ENCODE data around the gene CD1B.
"Not testable (repeated sequence)": the region's sequence is repeated elsewhere in the genome, so short reads cannot be mapped to it uniquely, and the experiment has no call there.

Gene CD1B

DNA sequence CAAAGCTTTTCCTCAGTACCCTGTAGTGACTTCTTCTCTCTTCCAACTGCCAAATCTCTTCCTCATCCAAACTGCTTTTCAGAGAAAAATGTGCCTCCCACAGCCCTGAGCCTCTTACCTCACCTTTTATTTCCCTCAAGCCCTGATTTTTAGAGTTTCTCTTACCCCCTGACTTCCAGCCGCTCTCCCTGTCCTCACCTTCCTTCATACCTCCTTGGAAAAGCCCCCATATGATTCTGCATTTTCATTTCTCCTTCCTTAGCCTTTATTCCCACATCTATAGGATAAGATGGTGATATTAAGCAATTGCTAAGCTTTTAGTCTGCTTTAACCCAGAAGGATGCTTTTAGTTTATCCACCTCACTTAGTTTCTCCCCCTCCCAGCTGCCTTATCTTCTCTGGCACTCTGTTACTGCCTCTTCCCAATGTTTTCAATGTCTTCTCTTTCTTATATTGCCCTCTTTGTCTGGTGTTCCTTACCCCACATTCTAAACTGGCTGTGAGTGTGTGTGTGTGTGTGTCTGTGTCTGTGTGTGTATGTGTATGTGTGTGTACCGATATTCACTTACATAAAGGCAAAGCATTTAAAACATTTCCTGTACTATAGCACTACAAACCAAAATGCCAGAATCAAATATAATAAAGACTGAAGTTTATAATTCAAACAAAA lies at the start of gene CD1B:
CD1B (minus strand) TSS at position 51 of the 670 bp plus-strand sequence. CDS start 108 bp downstream, outside the sequence.
- no peak for DNase-seq

DNA sequence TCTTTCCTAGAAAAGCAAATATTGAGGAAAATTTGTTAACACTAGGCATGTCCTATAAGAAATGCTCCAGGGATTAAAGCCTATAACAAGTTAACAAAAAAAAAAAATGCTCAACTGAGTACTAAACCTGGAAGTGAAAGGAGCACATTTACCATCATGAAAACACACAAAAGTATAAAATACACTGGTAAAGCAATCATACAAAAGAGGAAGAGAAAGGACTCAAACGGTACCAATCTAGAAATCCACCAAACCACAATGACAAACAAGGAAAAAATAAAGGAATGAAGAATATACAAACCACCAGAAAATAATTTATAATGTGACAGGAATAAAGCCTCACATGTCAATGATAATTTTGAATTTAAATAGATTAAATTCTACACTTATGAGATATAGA lies 43.5 kb upstream of the CD1B start:
- no peak for DNase-seq

DNA sequence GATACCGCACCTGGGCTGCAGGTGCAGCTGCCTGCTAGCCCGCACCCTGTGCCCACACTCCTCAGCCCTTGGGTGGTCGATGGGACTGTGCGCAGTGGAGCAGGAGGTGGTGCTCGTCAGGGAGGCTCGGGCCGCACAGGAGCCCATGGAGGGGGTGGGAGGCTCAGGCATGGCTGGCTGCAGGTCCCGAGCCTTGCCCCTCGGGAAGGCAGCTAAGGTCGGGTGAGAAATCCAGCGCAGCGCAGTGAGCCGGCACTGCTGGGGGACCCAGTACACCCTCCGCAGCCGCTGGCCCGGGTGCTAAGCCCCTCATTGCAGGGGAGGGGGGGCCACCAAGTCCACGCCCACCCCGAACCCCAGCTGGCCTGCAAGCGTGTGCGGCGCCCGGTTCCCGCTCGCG lies 42.8 kb upstream of the CD1B start:
- not testable (repeated sequence) for DNase-seq

DNA sequence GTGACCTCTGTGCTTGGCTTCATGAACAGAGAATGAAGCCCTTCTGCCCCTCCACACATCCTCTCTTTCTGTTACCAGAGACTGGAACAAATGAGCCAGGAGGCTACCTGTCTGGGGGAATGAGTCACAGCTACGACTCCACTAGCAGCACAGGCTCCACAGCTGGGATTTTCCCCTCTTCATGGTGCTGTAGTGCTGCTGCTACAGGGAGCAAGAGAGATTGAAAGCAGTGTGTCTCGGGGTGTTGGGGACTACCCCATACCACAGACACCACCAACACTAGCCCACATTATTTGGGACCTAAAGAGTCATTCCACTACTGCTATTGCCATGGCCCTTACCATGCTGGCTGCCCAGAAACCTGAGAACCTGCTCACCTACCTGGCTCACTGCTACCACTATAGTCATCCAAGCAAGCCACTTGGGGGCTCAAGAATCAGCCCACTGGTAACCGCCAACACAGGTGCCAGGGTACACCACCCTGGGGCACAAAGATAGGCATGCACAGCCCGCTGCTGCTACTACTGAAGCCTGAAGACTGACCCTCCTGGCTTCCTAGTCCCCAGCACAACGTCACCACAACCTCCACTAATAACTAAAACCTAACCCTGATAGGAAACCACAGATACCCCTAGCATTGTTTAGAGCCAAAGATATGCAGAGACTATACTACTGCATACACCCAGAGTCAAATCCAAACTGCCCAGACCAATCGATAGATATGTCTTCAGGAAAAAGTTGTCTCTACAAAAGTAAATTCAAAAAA lies 40.0 kb upstream of the CD1B start:
- no peak for DNase-seq

DNA sequence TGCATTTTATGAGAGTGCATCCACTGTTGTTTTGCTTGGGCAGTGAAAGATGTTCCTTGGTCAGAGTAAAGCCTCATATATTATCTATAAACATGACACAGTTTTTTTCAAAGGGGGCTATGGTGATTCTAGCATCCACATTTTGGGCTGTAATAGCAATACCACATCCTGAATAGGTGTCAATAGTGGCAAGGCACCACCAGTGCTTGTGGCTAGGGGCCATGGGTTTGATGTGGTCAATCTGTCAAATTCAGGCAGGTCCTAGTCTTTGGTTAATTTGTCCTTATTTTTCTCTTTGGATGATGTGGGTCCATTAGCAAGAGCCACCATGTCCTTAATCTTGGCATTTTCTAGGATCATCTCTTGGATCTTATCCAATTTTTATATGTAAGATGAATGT lies 35.5 kb upstream of the CD1B start:
- DNase-seq: no peak

DNA sequence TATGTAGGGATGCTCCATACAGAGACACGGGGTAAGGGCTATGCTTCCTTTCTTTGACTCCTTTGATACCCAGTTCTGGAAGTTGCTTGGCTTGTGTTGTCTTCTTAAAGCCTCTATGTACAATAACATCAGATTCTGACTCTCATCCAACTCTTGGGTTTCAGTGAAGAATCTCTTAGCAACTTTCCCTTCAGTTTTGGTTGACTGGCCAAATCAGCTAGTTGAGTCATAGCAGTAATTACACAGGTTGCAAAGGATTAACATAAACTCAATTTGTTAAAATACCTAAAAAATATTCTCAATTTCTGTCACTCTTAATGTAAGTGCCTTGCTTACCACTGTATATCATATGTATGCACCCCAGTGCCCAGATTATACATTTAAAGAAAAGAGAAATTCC lies 31.6 kb upstream of the CD1B start:
- DNase-seq: no peak

DNA sequence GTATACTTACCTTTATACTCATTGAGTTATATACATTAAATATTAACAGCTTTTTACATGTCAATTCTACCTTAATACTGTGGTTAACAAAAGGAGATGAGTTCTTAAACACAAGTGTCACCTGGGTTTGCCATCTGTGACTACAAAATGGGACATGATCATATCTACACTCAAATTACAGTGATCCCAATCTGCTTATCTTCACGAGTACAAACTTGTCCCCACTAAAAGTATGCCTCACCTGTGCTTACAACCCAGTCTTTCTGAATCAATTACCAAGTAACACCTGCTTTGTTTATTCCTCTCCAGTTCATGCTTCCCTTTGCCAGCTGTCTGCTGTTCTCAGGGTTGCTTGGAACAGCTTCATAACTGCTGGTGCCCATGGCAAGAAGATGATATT lies 31.2 kb upstream of the CD1B start:
- no peak for DNase-seq

DNA sequence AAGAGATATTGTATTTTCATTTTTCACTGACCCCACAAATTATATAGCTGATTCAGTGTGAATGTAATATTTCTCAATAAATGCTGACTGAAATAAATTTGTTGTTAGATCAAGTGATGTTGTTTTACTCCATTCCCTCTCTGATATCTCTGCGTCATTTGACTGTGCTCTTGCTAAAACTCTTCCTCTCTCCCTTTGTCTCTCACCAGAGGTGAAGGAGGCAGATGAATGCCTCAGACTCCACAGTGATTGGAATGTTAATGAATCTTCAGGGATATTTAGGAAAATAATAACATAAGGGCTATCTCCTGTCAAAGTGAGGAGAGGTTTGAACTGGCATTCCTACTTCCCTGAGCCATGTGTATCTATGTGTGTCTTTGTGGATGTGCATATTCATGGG lies 26.1 kb upstream of the CD1B start:
- DNase-seq: no peak

DNA sequence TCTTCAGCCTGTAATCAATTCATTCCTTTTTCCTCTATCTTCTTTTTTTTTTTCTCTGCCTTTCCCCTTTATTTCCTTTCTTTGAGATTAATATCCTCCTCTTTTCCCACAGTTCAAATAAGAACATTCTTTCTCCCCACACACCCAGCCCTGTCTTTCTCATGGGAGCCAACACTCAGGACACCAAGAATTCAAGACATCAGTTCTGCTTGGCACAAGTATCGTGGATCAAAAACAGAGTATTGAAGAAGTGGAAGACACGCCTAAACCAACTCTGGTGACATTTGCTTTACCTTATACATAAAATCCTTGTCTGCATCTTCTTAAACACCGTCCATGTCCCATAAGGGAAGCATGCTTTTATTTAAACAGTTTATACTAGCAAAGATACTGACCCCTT lies 25.3 kb upstream of the CD1B start:
- no peak for DNase-seq

DNA sequence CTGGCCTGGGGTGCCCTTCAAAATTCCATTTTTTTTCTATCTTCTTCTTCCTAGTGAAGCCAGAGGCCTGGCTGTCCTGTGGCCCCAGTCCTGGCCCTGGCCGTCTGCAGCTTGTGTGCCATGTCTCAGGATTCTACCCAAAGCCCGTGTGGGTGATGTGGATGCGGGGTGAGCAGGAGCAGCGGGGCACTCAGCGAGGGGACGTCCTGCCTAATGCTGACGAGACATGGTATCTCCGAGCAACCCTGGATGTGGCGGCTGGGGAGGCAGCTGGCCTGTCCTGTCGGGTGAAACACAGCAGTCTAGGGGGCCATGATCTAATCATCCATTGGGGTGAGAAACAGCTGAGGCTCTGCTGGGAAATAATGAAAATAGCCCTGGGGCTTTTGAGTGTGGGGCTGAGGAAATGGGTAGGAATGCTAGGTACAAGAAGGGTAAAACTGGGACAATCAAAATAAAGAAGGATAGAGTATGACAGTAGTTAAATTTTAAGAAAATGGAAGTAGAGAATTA lies 24.5 kb upstream of the CD1B start:
- no peak for DNase-seq

DNA sequence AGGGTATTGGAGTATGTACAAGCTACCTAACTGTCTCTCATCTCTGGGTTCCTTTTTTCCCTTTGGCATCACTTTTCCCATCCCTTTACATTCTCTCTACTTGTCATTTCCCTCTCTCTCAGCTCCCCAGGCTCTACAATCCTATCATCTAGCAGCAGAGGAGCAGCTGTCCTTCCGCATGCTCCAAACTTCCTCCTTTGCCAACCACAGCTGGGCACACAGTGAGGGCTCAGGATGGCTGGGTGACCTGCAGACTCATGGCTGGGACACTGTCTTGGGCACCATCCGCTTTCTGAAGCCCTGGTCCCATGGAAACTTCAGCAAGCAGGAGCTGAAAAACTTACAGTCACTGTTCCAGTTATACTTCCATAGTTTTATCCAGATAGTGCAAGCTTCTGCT lies 22.9 kb upstream of the CD1B start:
- DNase-seq: no peak

DNA sequence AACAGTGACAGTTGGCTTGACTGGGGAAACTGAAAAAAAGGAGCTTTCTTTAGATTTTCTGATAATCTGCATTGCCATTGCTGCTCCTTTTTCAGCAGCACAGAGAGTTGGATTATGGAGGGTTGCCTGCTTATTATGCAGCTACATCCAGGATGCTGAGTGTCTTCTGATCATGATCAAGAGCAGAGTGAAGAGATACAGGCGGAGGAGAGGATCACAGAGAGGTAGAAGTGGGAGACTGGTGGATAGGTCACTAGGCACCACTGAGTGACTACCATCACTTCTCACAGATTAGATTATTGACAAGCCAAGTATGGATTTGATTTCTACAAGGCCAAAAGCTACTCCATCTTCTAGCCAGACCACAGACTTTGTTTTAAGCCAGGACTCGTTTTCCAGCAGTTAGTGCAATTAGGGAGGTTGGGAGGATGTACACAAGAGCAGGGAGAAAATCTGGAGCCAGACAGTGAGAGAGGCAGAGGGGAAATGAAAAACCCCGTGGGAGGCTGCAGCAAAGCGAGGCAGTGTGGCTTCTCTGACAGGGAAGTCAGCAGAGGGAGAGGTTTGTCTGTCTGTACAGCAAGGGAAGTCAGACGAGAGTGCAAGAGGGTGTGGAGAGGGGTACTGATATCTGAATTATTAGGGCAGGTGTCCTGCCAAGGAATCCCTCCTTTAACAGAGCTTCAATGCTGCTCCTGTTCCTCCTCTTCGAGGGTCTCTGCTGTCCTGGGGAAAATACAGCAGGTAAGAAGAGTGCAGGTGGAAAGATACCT lies 22.2 kb upstream of the CD1B start, which contains the start of gene CD1E:
CD1E (plus strand) TSS at position 592 of the 773 bp plus-strand sequence; CDS start at position 687, 95 bp downstream.
- DNase-seq: no peak

DNA sequence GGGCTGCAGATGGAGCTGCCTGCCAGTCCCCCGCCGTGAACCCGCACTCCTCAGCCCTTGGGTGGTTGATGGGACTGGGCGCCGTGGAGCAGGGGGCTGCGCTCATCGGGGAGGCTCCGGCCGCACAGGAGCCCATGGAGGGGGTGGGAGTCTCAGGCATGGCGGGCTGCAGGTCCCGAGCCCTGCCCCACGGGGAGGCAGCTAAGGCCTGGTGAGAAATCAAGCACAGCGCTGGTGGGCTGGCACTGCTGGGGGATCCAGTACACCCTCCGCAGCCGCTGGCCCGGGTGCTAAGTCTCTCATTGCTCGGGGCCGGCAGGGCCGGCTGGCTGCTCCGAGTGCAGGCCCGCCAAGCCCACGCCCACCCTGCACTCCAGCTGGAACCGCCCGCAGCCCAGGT lies 17.6 kb upstream of the CD1B start:
- not testable (repeated sequence) for DNase-seq

DNA sequence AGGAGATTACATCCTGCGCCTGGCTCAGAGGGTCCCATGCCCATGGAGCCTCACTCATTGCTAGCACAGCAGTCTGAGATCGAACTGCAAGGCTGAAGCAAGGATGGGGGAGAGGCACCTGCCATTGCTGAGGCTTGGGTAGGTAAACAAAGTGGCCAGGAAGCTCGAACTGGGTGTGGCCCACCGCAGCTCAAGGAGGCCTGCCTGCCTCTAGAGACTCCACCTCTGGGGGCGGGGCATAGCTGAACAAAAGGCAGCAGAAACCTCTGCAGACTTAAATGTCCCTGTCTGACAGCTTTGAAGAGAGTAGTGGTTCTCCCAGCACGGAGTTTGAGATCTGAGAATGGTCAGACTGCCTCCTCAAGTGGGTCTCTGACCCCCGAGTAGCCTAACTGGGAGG lies 5.1 kb upstream of the CD1B start:
- DNase-seq: not testable (repeated sequence)

DNA sequence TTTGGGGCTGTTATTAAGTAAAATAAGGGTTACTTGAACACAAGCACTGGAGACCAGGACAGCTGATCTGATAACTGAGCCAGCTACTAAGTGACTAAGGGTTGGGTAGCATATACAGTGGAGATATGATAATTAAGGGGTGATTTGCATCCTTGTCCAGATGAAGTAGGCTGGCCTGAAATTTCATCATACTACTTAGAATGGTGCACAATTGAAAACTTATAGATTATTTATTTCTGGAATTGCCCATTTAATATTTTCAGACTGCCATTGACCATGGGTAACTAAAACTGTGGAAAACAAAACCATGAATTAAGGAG lies 3.8 kb upstream of the CD1B start:
- no peak for DNase-seq

DNA sequence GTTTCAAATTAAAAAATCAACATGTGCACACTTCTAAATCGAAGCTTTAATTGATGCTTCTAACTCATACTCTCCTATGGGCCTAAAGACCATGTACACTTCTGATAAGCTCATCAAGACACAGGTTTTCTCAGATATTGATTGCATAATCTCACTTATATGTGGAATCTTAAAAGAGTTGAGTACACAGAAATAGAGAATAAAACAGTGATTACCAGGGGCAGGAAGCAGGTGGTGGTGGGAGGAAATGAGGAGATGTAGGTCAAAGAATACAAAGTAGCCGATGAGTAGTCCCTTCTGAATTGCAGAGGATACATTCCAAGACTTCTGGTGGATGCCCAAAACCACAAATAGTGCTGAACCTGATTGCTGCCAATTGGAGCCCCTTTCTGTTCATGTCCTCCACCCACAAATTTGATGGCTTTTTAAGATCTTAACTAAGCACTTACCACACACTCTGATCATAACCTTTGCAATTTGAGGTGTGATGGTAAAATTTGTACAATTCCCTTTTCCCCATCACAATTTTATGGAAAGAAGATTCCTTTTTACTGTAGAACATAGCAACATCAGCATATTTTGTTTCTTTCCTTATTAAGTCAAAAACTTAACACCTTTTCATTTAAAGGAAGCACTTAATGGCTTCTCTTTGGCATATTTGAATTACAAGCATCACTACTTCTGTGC lies 3.3 kb upstream of the CD1B start:
- no peak for DNase-seq

DNA sequence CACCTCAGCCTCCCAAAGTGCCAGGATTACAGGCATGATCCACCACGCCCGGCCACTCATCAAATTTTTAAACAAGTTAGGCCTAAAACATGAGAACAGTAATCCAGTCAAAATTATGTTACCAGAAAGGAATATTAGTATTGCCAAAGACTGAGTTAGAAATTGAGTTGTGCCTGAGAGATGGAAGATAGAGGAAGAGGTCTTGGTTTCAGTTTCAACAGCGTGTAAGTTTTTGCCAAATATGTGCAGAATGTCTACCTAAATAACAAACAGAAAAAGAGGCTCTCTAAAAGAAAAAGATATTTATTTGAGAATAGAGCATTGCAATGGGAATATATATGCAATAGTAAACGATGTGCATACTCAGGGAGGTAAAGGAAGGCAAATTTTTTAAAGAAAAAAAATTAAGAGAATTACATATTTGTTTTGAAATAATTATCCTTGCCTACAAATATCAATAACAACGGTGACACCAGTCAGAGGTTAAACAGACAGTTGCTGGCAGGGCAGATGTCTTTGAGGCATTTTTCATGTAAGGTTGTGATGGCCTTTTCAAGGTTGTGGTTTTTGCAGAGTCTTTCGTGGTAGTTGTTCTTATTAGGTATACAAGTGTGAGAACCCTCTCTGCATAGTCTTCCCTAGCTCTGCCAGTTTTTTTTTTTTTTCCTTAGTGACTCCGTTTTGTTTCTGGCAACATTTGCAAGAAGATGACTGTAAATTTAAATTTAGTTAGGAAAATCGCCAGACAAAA lies 2.2 kb upstream of the CD1B start:
- DNase-seq: no peak

DNA sequence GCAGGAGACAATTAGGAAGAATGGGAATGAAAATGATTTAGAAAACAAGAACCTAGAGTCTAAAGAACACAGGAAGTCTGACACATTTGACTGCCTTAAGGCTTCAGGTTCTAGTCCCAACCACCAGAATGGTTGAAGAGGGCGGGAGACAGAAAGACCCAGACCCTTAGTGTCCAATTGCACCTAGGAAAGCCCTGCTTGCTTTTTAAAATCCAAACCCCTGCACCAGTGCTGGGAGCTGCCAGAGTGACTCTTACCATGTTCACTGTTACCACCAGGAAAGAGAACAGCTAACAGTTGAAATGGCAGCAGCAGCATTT lies 265 bp downstream of the CD1B start:
- no peak for DNase-seq

DNA sequence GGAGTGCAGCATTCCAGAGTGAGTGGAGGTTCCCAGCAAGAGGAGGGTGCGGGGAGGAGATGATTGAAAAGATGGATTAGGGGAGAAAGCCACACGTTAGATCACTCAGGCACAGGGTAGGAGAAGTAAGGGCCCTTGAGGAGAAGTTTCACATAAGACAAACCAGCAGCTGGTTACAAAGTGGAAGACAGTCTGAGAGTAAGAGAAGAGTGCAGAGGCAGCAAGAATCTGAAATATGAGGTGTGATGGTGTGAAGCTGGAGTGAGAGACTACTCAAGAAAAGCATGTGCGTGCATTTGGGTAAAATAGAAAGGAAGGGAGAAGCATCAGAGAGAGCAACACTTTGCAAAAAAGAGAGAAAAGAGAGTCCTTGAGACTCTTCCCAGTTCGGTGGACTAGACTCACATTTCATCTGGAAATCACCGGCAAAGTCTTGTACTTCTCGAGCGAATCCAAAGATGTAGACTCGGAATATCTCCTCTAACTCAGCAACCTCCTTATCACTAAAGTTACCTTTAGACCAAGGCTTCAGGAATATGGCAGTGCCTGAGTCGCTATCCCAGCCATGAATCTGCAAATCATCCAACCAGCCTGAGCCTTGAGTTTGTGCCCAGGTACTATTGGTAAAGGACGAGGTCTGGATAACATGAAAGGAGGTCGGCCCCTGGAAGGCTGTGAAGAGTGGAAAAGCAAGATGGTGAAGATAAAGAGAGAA lies 783 bp downstream of the CD1B start:
- DNase-seq: no peak

DNA sequence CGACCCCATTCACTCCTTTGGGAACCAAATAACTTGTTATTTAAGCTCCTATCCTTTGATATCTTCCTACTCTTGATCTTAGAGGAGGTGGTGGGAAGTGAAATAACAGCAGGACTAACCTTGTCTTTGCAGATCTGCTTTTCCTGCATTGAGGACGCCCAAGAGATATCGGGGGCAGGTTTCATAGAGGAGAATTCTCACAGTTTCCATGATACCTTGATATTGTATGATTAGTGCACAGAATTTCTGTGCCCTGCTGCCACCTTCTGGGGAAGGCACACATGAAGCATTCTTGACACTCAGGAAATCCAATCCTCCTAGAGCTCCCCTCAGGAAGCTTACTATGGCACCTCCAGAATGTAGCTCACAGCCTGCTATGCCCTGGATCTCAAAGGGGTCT lies 1.6 kb downstream of the CD1B start:
- DNase-seq: no peak

DNA sequence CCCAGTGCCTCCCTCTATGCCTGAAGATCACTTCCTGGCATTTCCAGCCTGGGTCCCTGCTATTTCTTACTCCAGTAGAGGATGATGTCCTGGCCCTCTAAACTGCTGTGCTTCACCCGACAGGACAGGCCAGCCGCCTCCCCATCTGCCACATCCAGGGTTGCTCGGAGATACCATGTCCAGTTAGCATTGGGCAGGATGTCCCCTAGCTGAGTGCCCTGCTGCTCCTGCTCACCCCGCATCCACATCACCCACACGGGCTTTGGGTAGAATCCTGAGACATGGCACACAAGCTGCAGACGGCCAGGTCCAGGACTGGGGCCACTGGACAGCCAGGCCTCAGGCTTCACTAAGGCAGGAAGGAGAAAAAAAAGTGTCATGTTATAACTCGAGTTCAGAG lies 2.0 kb downstream of the CD1B start:
- DNase-seq: no peak

DNA sequence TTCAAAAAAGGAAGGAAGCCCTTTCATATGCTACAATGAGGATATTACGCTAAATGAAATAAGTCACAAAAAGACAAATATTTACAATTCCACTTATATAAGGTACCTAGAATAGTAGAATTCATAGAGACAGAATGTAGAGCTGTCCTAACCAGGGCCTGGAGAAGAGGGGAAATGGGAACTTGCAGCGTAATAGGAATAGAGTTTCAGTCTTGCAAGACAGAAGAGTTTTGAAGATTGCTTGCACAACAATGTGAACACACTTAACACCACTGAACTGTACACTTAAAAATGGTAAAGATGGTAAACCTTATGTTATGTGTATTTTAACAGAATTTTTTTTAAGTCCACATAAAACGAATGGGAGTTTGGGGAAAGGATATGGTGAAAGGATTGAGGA lies 2.9 kb downstream of the CD1B start:
- no peak for DNase-seq
